ENCODE results near the gene IGSF8. TPM values are rescaled to one million over a fixed set of nuclear protein-coding genes. Genes with fewer than 3 reads are reported as not detected.
"Not testable (repeated sequence)": the region's sequence is repeated elsewhere in the genome, so short reads cannot be mapped to it uniquely, and the experiment has no call there.

Gene IGSF8
- total RNA-seq, 4 donors from 2014 or later: 17.0 to 19.6 (median 17.2) TPM

- no peaks in the 10 kb centered on the region for H3K9me3 ChIP-seq
- intact Hi-C loops (cut with DNase I): no loop called here
- no peak for DNase-seq
- H3K27ac ChIP-seq: peak overlapping the region in 3 of 4 donors; percentile 25 to 80 (median 74)
- no peak overlapping the region for H3K4me3 ChIP-seq
- H3K36me3 ChIP-seq: peaks cover 0 to 6% (median 0%) of the 10 kb centered on the region in 3 donors
- peaks cover 4 to 30% (median 12%) of the 10 kb centered on the region in 3 donors for H3K4me1 ChIP-seq
- no peak for TF ChIP-seq POLR2A (IDR thresholded peaks at IDR 0.05)
- no peak for TF ChIP-seq CTCF (IDR thresholded peaks at IDR 0.05)
- no peaks in the 10 kb centered on the region for H3K27me3 ChIP-seq
- 63 to 82% methylated on average over 3 of the region's 3 CpGs for WGBS, 2 donors
Measured at GRCh38 chr1:160129558-160129957, 31.1 kb upstream of the IGSF8 start.

- no peaks in the 10 kb centered on the region for H3K27me3 ChIP-seq
- 82 to 100% methylated on average over 4 to 5 of the region's 5 CpGs for WGBS, 2 donors
- H3K4me3 ChIP-seq: no peak overlapping the region
- H3K9me3 ChIP-seq: no peaks in the 10 kb centered on the region
- peak overlapping the region in 3 of 4 donors; percentile 34 to 80 (median 48) for H3K27ac ChIP-seq
- DNase-seq: no peak
- TF ChIP-seq POLR2A (IDR thresholded peaks at IDR 0.05): no peak
- no peak for TF ChIP-seq CTCF (IDR thresholded peaks at IDR 0.05)
- peaks cover 0 to 6% (median 0%) of the 10 kb centered on the region in 3 donors for H3K36me3 ChIP-seq
- peaks cover 4 to 35% (median 17%) of the 10 kb centered on the region in 3 donors for H3K4me1 ChIP-seq
- intact Hi-C loops (cut with DNase I): no loop called here
Measured at GRCh38 chr1:160129046-160129445, 30.6 kb upstream of the IGSF8 start.

- no peak for DNase-seq
- H3K36me3 ChIP-seq: peaks cover 0 to 6% (median 0%) of the 10 kb centered on the region in 3 donors
- peak overlapping the region in 3 of 4 donors; percentile 34 to 80 (median 48) for H3K27ac ChIP-seq
- intact Hi-C loops (cut with DNase I): no loop called here
- H3K4me1 ChIP-seq: peaks cover 4 to 38% (median 17%) of the 10 kb centered on the region in 3 donors
- no peaks in the 10 kb centered on the region for H3K27me3 ChIP-seq
- no peak overlapping the region for H3K4me3 ChIP-seq
- 87 to 94% methylated on average over 8 to 17 of the region's 18 CpGs for whole genome bisulfite sequencing, 2 donors
- H3K9me3 ChIP-seq: no peaks in the 10 kb centered on the region
- TF ChIP-seq CTCF (IDR thresholded peaks at IDR 0.05) (no peak), POLR2A (IDR thresholded peaks at IDR 0.05) (no peak)
Measured at GRCh38 chr1:160128636-160129035, 30.2 kb upstream of the IGSF8 start.

- Histone ChIP-seq H3K36me3 (peaks cover 0 to 6% (median 0%) of the 10 kb centered on the region in 3 donors), H3K27ac (peak overlapping the region in 3 of 4 donors; percentile 34 to 80 (median 48)), H3K4me3 (no peak overlapping the region), H3K27me3 (no peaks in the 10 kb centered on the region), H3K4me1 (peaks cover 4 to 44% (median 17%) of the 10 kb centered on the region in 3 donors), H3K9me3 (no peaks in the 10 kb centered on the region)
- TF ChIP-seq POLR2A (IDR thresholded peaks at IDR 0.05) (no peak), CTCF (IDR thresholded peaks at IDR 0.05) (no peak)
- 68% methylated on average over 7 of the region's 7 CpGs for WGBS, 2 donors
- DNase-seq: no peak
- intact Hi-C loops (cut with DNase I): no loop called here
Measured at GRCh38 chr1:160127865-160128523, 29.6 kb upstream of the IGSF8 start.

GRCh38 chr1:160127381-160127780 is 29.0 kb upstream of the IGSF8 start:
- intact Hi-C loops (cut with DNase I): no loop called here
- Histone ChIP-seq H3K4me1 (peaks cover 4 to 46% (median 17%) of the 10 kb centered on the region in 3 donors), H3K36me3 (peaks cover 0 to 6% (median 0%) of the 10 kb centered on the region in 3 donors), H3K9me3 (no peaks in the 10 kb centered on the region), H3K27ac (peak overlapping the region in 3 of 4 donors; percentile 34 to 80 (median 48)), H3K4me3 (no peak overlapping the region), H3K27me3 (no peaks in the 10 kb centered on the region)
- WGBS, 2 donors: 96 to 97% methylated on average over 4 to 8 of the region's 9 CpGs
- TF ChIP-seq CTCF (IDR thresholded peaks at IDR 0.05): no peak
- no peak for TF ChIP-seq POLR2A (IDR thresholded peaks at IDR 0.05)
- no peak for DNase-seq

- H3K36me3 ChIP-seq; H3K27me3 ChIP-seq; H3K4me3 ChIP-seq; DNase-seq; H3K27ac ChIP-seq; H3K9me3 ChIP-seq; intact Hi-C loops (cut with DNase I): not testable (repeated sequence)
- peaks cover 4 to 42% (median 17%) of the 10 kb centered on the region in 3 donors for H3K4me1 ChIP-seq
- 70 to 71% methylated on average over 4 of the region's 4 CpGs for WGBS, 2 donors
Measured at GRCh38 chr1:160126342-160126741, 27.9 kb upstream of the IGSF8 start.
